GM19468 (cell line): ENCODE measurements around the gene NCAM2.
A peak's percentile ranks its signal among the peaks of the same experiment; 100 is the strongest.
"Not testable (repeated sequence)": the region's sequence is repeated elsewhere in the genome, so short reads cannot be mapped to it uniquely, and the experiment has no call there.

Experiments
- ATAC-seq: cut with Tn5 transposase; IDR thresholded peaks from one replicate; pipeline ENCODE4 v1.9.1; 2021; ENCODE audit warnings: mild to moderate bottlenecking, moderate library complexity, moderate number of reproducible peaks; ENCODE audit not compliant: unreplicated experiment; ENCODE audit errors: extremely low read depth

The NCAM2 gene

GRCh38 chr21:21397464-21397863, 399.3 kb downstream of the NCAM2 start:
- ATAC-seq: no peak

GRCh38 chr21:21401444-21401843, 403.2 kb downstream of the NCAM2 start:
- ATAC-seq: no peak

GRCh38 chr21:21402187-21402586, 404.0 kb downstream of the NCAM2 start:
- ATAC-seq: not testable (repeated sequence)

GRCh38 chr21:21404261-21404660, 406.1 kb downstream of the NCAM2 start:
- ATAC-seq: peak; percentile 52

GRCh38 chr21:21406921-21407320, 408.7 kb downstream of the NCAM2 start:
- no peak for ATAC-seq

GRCh38 chr21:21412096-21412495, 413.9 kb downstream of the NCAM2 start:
- no peak for ATAC-seq

GRCh38 chr21:21415741-21416140, 417.5 kb downstream of the NCAM2 start:
- ATAC-seq: no peak

GRCh38 chr21:21434944-21435343, 436.7 kb downstream of the NCAM2 start:
- ATAC-seq: no peak

- ATAC-seq: no peak
Observed at GRCh38 chr21:21436012-21436534, 437.9 kb downstream of the NCAM2 start.

GRCh38 chr21:21439761-21440160, 441.6 kb downstream of the NCAM2 start:
- no peak for ATAC-seq

- ATAC-seq: no peak
Observed at GRCh38 chr21:21457077-21457476, 458.9 kb downstream of the NCAM2 start.

GRCh38 chr21:21458124-21458631, 460.0 kb downstream of the NCAM2 start:
- no peak for ATAC-seq

- ATAC-seq: no peak
Observed at GRCh38 chr21:21460979-21461378, 462.8 kb downstream of the NCAM2 start.

- ATAC-seq: no peak
Observed at GRCh38 chr21:21463456-21463855, 465.2 kb downstream of the NCAM2 start.

GRCh38 chr21:21464684-21465083, 466.5 kb downstream of the NCAM2 start:
- ATAC-seq: no peak

- no peak for ATAC-seq
Observed at GRCh38 chr21:21466752-21467151, 468.5 kb downstream of the NCAM2 start.

GRCh38 chr21:21468003-21468402, 469.8 kb downstream of the NCAM2 start:
- no peak for ATAC-seq

- ATAC-seq: no peak
Observed at GRCh38 chr21:21481239-21481638, 483.0 kb downstream of the NCAM2 start.

GRCh38 chr21:21508859-21509258, 510.6 kb downstream of the NCAM2 start:
- no peak for ATAC-seq

- ATAC-seq: no peak
Observed at GRCh38 chr21:21530680-21531079, 532.5 kb downstream of the NCAM2 start.

- no peak for ATAC-seq
Observed at GRCh38 chr21:21547368-21547953, 549.3 kb downstream of the NCAM2 start.
